RWPE2 (cell line): ENCODE data around the gene KANSL1L.

ENCODE experiments used
- ATAC-seq: fragments of 200-7000 bp; cut with Tn5 transposase; 3 replicates; pipeline ENCODE4 v1.9.1; 2021; ENCODE audit warnings: low read depth
- DNase-seq: peaks from one replicate; pipeline ENCODE4 v3.0.0-alpha.2; 2020; ENCODE audit warnings: low spot score
- H3K27ac ChIP-seq: fragments of 450-650 bp; 2 replicates; pipeline ENCODE4 v1.5.1; 2017; ENCODE audit warnings: mild to moderate bottlenecking; ENCODE audit not compliant: poor library complexity, severe bottlenecking
- H3K27me3 ChIP-seq: fragments of 250-450 bp; sonication (Bioruptor Pico); 2 replicates; pipeline ENCODE4 v1.5.1; 2021; ENCODE audit warnings: mild to moderate bottlenecking, moderate library complexity; ENCODE audit not compliant: insufficient read depth, poor library complexity, severe bottlenecking
- H3K36me3 ChIP-seq: fragments of 250-450 bp; sonication (Bioruptor Pico); 2 replicates; pipeline ENCODE4 v1.5.1; 2020; ENCODE audit warnings: low read depth, mild to moderate bottlenecking, moderate library complexity
- H3K4me1 ChIP-seq: fragments of 250-450 bp; sonication (Bioruptor Pico); 2 replicates; pipeline ENCODE4 v1.5.1; 2021; ENCODE audit warnings: mild to moderate bottlenecking, moderate library complexity; ENCODE audit not compliant: insufficient read depth, poor library complexity, severe bottlenecking
- H3K4me3 ChIP-seq: fragments of 250-450 bp; sonication (Bioruptor Pico); 2 replicates; pipeline ENCODE4 v1.5.1; 2021; ENCODE audit warnings: mild to moderate bottlenecking, moderate library complexity; ENCODE audit not compliant: severe bottlenecking
- H3K9me3 ChIP-seq: fragments of 250-450 bp; sonication (Bioruptor Pico); 2 replicates; pipeline ENCODE4 v1.5.1; 2021; ENCODE audit warnings: mild to moderate bottlenecking, moderate library complexity; ENCODE audit not compliant: severe bottlenecking
- TF ChIP-seq, protein P1 (sequence below): fragments of 450-650 bp; IDR thresholded peaks from one replicate; pipeline ENCODE4 v1.5.1; 2017; ENCODE audit warnings: mild to moderate bottlenecking, moderate library complexity; ENCODE audit not compliant: poor library complexity, severe bottlenecking

Gene KANSL1L

DNA sequence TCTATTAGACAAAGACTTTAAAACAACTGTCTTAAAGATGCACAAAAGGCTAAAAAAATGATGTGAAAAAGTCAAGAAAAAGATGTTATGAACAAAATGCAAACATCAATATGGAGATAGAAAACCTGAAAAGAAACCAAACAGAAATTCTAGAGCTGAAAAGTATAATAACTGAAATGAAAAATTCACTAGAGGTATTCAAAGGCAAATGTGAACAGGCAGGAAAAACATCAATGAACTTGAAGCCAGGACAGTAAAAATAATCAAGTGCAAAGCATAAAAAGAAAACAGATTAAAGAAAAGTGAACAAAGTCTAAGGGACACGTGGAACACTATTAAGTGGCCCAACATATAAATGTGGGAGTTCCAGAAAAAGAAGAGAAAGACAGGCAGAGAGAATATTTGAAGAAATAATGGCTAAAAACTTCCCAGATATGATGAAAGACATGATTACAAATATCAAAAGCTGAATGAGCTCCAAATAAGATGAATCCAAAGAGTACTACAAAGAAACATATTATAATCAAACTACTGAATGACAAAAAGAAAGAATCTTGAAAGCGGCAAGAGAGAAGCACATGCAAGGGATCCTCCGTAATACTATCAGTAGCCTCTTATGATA lies 57.5 kb downstream of the KANSL1L start:
- H3K27me3 ChIP-seq: no peaks in the 10 kb centered on the region
- no peak for DNase-seq
- TF ChIP-seq, protein P1, sequence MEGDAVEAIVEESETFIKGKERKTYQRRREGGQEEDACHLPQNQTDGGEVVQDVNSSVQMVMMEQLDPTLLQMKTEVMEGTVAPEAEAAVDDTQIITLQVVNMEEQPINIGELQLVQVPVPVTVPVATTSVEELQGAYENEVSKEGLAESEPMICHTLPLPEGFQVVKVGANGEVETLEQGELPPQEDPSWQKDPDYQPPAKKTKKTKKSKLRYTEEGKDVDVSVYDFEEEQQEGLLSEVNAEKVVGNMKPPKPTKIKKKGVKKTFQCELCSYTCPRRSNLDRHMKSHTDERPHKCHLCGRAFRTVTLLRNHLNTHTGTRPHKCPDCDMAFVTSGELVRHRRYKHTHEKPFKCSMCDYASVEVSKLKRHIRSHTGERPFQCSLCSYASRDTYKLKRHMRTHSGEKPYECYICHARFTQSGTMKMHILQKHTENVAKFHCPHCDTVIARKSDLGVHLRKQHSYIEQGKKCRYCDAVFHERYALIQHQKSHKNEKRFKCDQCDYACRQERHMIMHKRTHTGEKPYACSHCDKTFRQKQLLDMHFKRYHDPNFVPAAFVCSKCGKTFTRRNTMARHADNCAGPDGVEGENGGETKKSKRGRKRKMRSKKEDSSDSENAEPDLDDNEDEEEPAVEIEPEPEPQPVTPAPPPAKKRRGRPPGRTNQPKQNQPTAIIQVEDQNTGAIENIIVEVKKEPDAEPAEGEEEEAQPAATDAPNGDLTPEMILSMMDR: no peak
- ATAC-seq: no peak
- no peaks in the 10 kb centered on the region for H3K4me1 ChIP-seq
- H3K36me3 ChIP-seq: no peaks in the 10 kb centered on the region
- no peak overlapping the region for H3K4me3 ChIP-seq
- H3K27ac ChIP-seq: no peak overlapping the region
- H3K9me3 ChIP-seq: no peaks in the 10 kb centered on the region

DNA sequence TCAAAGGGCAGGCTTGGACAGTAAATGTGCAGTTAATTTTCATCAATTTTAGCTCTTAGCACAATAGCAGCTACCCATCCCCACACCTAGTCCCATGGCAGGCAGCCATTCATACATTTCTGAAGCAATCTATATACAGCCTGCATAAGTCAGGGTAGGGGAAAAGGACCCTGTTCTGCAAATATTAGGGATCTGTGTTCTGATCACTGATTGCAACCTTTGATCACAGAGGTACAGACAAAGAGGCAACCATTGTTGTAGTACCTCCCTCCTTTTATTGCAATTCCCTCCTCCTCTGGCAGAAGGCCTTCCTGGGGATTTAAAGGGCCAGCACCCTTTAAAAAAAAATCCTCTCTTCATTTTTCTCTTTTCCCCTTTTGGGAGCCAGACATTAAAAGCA lies 58.3 kb downstream of the KANSL1L start:
- H3K4me3 ChIP-seq: no peak overlapping the region
- no peaks in the 10 kb centered on the region for H3K9me3 ChIP-seq
- TF ChIP-seq, protein P1: no peak
- ATAC-seq (no peak), DNase-seq (no peak)
- no peaks in the 10 kb centered on the region for H3K4me1 ChIP-seq
- H3K27ac ChIP-seq: no peak overlapping the region
- H3K27me3 ChIP-seq: no peaks in the 10 kb centered on the region
- no peaks in the 10 kb centered on the region for H3K36me3 ChIP-seq

DNA sequence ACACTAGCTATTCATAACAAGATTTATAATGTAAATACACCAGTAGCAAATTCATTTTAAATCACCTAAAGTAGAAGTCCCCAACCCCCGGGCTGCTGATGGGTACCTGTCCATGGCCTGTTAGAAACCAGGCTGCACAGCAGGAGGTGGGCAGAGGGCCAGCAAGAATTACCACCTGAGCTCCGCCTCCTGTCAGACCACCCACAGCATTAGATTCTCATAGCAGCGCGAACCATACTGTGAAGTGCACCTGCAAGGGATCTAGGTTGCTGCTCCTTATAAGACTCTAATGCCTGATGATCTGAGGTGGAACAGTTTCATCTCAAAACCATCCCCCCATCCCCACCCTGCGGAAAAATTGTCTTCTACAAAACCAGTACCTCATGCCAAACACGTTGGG lies 71.3 kb downstream of the KANSL1L start:
- TF ChIP-seq, protein P1: no peak
- no peak for ATAC-seq
- no peaks in the 10 kb centered on the region for H3K9me3 ChIP-seq
- H3K27ac ChIP-seq: no peak overlapping the region
- H3K4me1 ChIP-seq: no peaks in the 10 kb centered on the region
- no peaks in the 10 kb centered on the region for H3K36me3 ChIP-seq
- no peaks in the 10 kb centered on the region for H3K27me3 ChIP-seq
- H3K4me3 ChIP-seq: no peak overlapping the region
- DNase-seq: no peak

DNA sequence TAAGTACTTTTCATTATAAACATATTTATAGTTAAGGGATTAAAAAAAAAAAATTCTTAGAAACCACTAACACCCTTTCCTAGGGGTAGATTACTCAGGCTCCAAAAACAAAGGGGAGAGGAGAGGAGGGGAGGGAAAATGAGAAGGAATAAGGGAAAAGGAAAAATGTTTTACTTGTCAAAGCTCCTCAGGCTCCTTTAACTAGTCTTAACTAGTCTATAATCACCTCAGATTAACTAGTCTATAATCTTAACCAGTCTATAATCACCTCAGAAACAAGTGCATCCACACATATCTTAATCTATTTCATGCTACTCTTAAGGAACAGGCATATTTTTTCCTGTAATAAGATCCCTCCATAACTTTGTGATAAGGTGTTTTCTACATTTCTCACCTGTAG lies 76.4 kb downstream of the KANSL1L start:
- Histone ChIP-seq H3K36me3 (no peaks in the 10 kb centered on the region), H3K9me3 (no peaks in the 10 kb centered on the region), H3K27ac (no peak overlapping the region), H3K27me3 (no peaks in the 10 kb centered on the region), H3K4me3 (no peak overlapping the region), H3K4me1 (no peaks in the 10 kb centered on the region)
- ATAC-seq (no peak), DNase-seq (no peak)
- TF ChIP-seq, protein P1: no peak

DNA sequence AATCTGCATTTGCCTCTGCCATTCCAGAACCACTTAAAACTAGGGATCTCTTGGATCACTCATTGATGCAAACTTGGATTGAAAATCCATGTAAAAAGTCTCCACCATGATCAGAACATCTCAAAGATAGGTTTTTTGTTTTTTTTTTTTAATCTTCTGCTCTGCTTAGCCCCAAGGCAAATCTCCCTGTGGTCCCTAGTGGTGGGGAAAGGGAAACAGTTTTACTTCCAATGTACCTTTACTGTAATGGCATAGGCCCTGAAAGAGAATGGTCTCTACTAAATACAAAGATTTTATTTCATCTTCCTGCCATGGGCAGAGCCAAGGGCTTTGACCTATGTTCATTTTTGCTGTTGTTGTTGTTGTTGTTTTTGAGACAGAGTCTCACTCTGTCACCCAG lies 78.4 kb downstream of the KANSL1L start:
- Histone ChIP-seq H3K27ac (no peak overlapping the region), H3K4me3 (no peak overlapping the region), H3K9me3 (no peaks in the 10 kb centered on the region), H3K27me3 (no peaks in the 10 kb centered on the region), H3K36me3 (no peaks in the 10 kb centered on the region), H3K4me1 (no peaks in the 10 kb centered on the region)
- TF ChIP-seq, protein P1: no peak
- no peak for ATAC-seq
- DNase-seq: no peak
